Hematopoietic multipotent progenitor cell treated with erythropoietin and hydrocortisone succinate and interleukin-3 and kit ligand, for 17 days (in vitro differentiated cells): ENCODE results near the gene UBTD2.

Experiments
- DNase-seq: peaks from one replicate; pipeline ENCODE4 v3.0.0-alpha.2; 2015; ENCODE audit warnings: low spot score

The UBTD2 gene

GRCh38 chr5:172169216-172169615, 114.3 kb downstream of the UBTD2 start:
- DNase-seq = no peak

GRCh38 chr5:172168311-172168710, 115.3 kb downstream of the UBTD2 start:
- no peak for DNase-seq

GRCh38 chr5:172167895-172168294, 115.7 kb downstream of the UBTD2 start:
- DNase-seq = no peak

- DNase-seq = no peak
Observed at GRCh38 chr5:172166030-172166826, 117.3 kb downstream of the UBTD2 start.

GRCh38 chr5:172165465-172165864, 118.1 kb downstream of the UBTD2 start:
- no peak for DNase-seq

GRCh38 chr5:172164769-172165212, 118.8 kb downstream of the UBTD2 start:
- DNase-seq = no peak

GRCh38 chr5:172163346-172163745, 120.2 kb downstream of the UBTD2 start:
- no peak for DNase-seq

- no peak for DNase-seq
Observed at GRCh38 chr5:172162987-172163343, 120.6 kb downstream of the UBTD2 start.

- DNase-seq = no peak
Observed at GRCh38 chr5:172162323-172162986, 121.1 kb downstream of the UBTD2 start.

- no peak for DNase-seq
Observed at GRCh38 chr5:172160506-172160905, 123.1 kb downstream of the UBTD2 start.
